B cell (primary cell): ENCODE data around the gene HAS3. TPM values are rescaled to one million over a fixed set of nuclear protein-coding genes. Genes with fewer than 3 reads are reported as not detected.

Experiments
- ATAC-seq: fragments of 200-7000 bp; cut with Tn5 transposase; one replicate; pipeline ENCODE4 v1.10.0; 2021; ENCODE audit warnings: low read depth, mild to moderate bottlenecking, moderate number of reproducible peaks, moderate library complexity
- CTCF ChIA-PET: fragments of 350-600 bp; sonication (Branson Sonifier 250); formaldehyde crosslinking; loops from one replicate; lab custom pipeline; 2021; ENCODE audit warnings: antibody characterized with exemption, inconsistent platforms; lab: Charles Lee
- POLR2A ChIA-PET: fragments of 350-600 bp; sonication (Branson Sonifier 250); formaldehyde crosslinking; loops from one replicate; lab custom pipeline; 2021; ENCODE audit warnings: antibody characterized with exemption; lab: Charles Lee
- DNase-seq: peaks from one replicate; pipeline ENCODE4 v3.0.0; 2013
- H2AFZ ChIP-seq: 2 replicates; pipeline ENCODE4 v1.6.1; 2012; ENCODE audit warnings: mild to moderate bottlenecking, low read depth, low read length; ENCODE audit not compliant: insufficient read depth, poor library complexity, severe bottlenecking
- H3K27ac ChIP-seq, 2 donors: 1 replicate in 1 of 2; 2 replicates in 1 of 2; pipeline ENCODE4 v1.5.1; 2012 to 2013; ENCODE audit warnings: low read length in 2 of 2, mild to moderate bottlenecking in 2 of 2, moderate library complexity in 1 of 2
- H3K27me3 ChIP-seq, 4 experiments: fragments of 200-600 bp in 1 of 4; sonication (generic) in 1 of 4; replicated peaks in 1 of 4; 1 replicate in 2 of 4; 2 replicates in 2 of 4; pipeline versions ENCODE4 v1.6.1 to v1.7.0; 2013 to 2016; ENCODE audit warnings: low read length in 3 of 4, mild to moderate bottlenecking in 2 of 4, mixed read lengths in 1 of 4, moderate library complexity in 1 of 4; ENCODE audit not compliant: insufficient read depth in 4 of 4, control insufficient read depth in 3 of 4; ENCODE audit errors: control extremely low read depth in 1 of 4
- H3K36me3 ChIP-seq, 2 experiments: replicated peaks in 1 of 2; 1 replicate in 1 of 2; 2 replicates in 1 of 2; pipeline versions ENCODE4 v1.6.1 to v1.7.1; 2013; ENCODE audit warnings: low read length in 1 of 2; ENCODE audit not compliant: insufficient read depth in 2 of 2, control insufficient read depth in 1 of 2; ENCODE audit errors: control extremely low read depth in 1 of 2, extremely low read depth in 1 of 2
- H3K4me1 ChIP-seq, 2 donors: fragments of 200-600 bp in 1 of 2; sonication (generic) in 1 of 2; 1 replicate in 1 of 2; 2 replicates in 1 of 2; pipeline versions ENCODE4 v1.5.1 to v1.6.1; 2013 to 2017; ENCODE audit warnings: low read length in 2 of 2; ENCODE audit not compliant: control insufficient read depth in 2 of 2, insufficient read depth in 2 of 2
- H3K4me2 ChIP-seq: replicated peaks from 2 replicates; pipeline ENCODE3; 2012; ENCODE audit warnings: mild to moderate bottlenecking, low read depth, low read length; ENCODE audit not compliant: poor library complexity, severe bottlenecking
- H3K4me3 ChIP-seq, 5 experiments: fragments of 200-600 bp in 1 of 5; sonication (generic) in 1 of 5; 1 replicate in 3 of 5; 2 replicates in 2 of 5; pipeline versions ENCODE4 v1.5.1 to v1.7.0; 2011 to 2016; ENCODE audit warnings: low read length in 4 of 5, mild to moderate bottlenecking in 4 of 5, low read depth in 2 of 5, control low read depth in 1 of 5, moderate library complexity in 1 of 5; ENCODE audit not compliant: insufficient read depth in 1 of 5; ENCODE audit errors: control extremely low read depth in 1 of 5, extremely low read depth in 1 of 5
- H3K79me2 ChIP-seq: fragments of 200-600 bp; sonication (generic); one replicate; pipeline ENCODE4 v1.6.0; 2016; ENCODE audit warnings: low read length; ENCODE audit not compliant: control insufficient read depth, insufficient read depth
- H3K9ac ChIP-seq: fragments of 200-600 bp; sonication (generic); 2 replicates; pipeline ENCODE4 v1.6.1; 2017; ENCODE audit warnings: mild to moderate bottlenecking, low read length, moderate library complexity
- H3K9me3 ChIP-seq, 3 donors: one replicate each; pipeline versions ENCODE4 v1.6.1 to v1.7.1; 2013; ENCODE audit warnings: low read length in 2 of 3; ENCODE audit not compliant: control insufficient read depth in 2 of 3, insufficient read depth in 1 of 3; ENCODE audit errors: control extremely low read depth in 1 of 3
- H4K20me1 ChIP-seq: 2 replicates; pipeline ENCODE4 v1.6.0; 2012; ENCODE audit warnings: mild to moderate bottlenecking, low read length; ENCODE audit not compliant: insufficient read depth, control insufficient read depth, poor library complexity, severe bottlenecking
- H3K27ac Mint-ChIP-seq: one replicate; pipeline ENCODE4 v1.8.0; 2021; ENCODE audit warnings: mixed read lengths
- H3K27me3 Mint-ChIP-seq: one replicate; pipeline ENCODE4 v1.8.0; 2021; ENCODE audit warnings: mixed read lengths
- H3K4me1 Mint-ChIP-seq: one replicate; pipeline ENCODE4 v1.8.0; 2021; ENCODE audit warnings: mixed read lengths
- H3K4me3 Mint-ChIP-seq: one replicate; pipeline ENCODE4 v1.8.0; 2021; ENCODE audit warnings: mixed read lengths
- H3K9me3 Mint-ChIP-seq: one replicate; pipeline ENCODE4 v1.8.0; 2022; ENCODE audit warnings: mixed read lengths; ENCODE audit not compliant: insufficient read depth
- CTCF ChIP-seq: fragments of 200-600 bp; IDR thresholded peaks from one replicate; pipeline ENCODE4 v1.8.0; 2022; ENCODE audit warnings: antibody characterized with exemption, mild to moderate bottlenecking
- EZH2 ChIP-seq: IDR thresholded peaks from 2 replicates; pipeline ENCODE4 v1.6.1; 2012; ENCODE audit warnings: borderline replicate concordance, low read depth, mild to moderate bottlenecking, moderate library complexity, low read length; ENCODE audit not compliant: insufficient read depth, poor library complexity, severe bottlenecking
- WGBS: methylation state at CpG from one replicate; pipeline ENCODE4 v1.1.5; 2013; ENCODE audit warnings: missing lambda C conversion rate; ENCODE audit not compliant: insufficient coverage; 5-methylcytosine and 5-hydroxymethylcytosine counted together
- intact Hi-C: fragments of 100-400 bp; cut with micrococcal nuclease; formaldehyde crosslinking; loops from one replicate; pipeline ENCODE4 v1.10.0; 2022
- polyA plus RNA-seq: library from polyadenylated mRNA; depleted of rRNA; stranded (reverse); fragments of >200 nt; gene quantifications from 2 replicates; pipeline ENCODE4 v1.2.3, GENCODE V29; 2012
- total RNA-seq, 2 donors: library from RNA; stranded (reverse); fragments of 120-200 nt in 1 of 2; gene quantifications; 1 replicate in 1 of 2; 2 replicates in 1 of 2; pipeline versions ENCODE4 v1.2.3 to v1.2.4, GENCODE V29; 2013 to 2022

HAS3 gene
- total and polyA plus RNA-seq, 2 donors (not counting 1 experiment from before 2014, with no cell fraction given) = 1.4 to 2.6 TPM

GRCh38 chr16:69133373-69133954 is 28.0 kb downstream of the HAS3 start:
- peak overlapping the region; percentile 87 for H3K9ac ChIP-seq
- peaks cover 91% of the 10 kb centered on the region for H3K79me2 ChIP-seq
- intact Hi-C loops = loop anchor here (10.0 kb wide), 1 partner anchor 1469 kb away; the partner anchor contains the start of genes ACD, C16orf86, ENKD1 and PARD6A
- CTCF ChIA-PET = interaction anchor here (0.9 to 4.8 kb wide), 6 partner anchors 10 to 612 kb away, joined by 3 to 29 read pairs (median 6); no protein-coding TSS in a partner anchor
- ATAC-seq (no peak), DNase-seq (no peak)
- no peaks in the 10 kb centered on the region for H3K27me3 ChIP-seq
- peaks cover 33% of the 10 kb centered on the region for H4K20me1 ChIP-seq
- Mint-ChIP-seq H3K4me1 (peaks cover 38% of the 10 kb centered on the region), H3K4me3 (peak overlapping the region; percentile 95), H3K27me3 (no peaks in the 10 kb centered on the region), H3K9me3 (no peaks in the 10 kb centered on the region), H3K27ac (peak overlapping the region; percentile 91)
- peak overlapping the region in 4 of 5 experiments; percentile 87 to 96 (median 92) for H3K4me3 ChIP-seq
- H3K9me3 ChIP-seq = no peaks in the 10 kb centered on the region
- peak overlapping the region; percentile 95 for H3K4me2 ChIP-seq
- H3K4me1 ChIP-seq = peaks cover 16 to 19% of the 10 kb centered on the region in 2 donors
- TF ChIP-seq EZH2 (no peak), CTCF (no peak)
- POLR2A ChIA-PET = interaction anchor here (1.6 kb wide), 1 partner anchor 53 kb away, joined by 6 read pairs; the partner anchor contains the start of gene SNTB2
- peaks cover under 1 to 20% of the 10 kb centered on the region in 2 experiments for H3K36me3 ChIP-seq
- peak overlapping the region; percentile 92 for H2AFZ ChIP-seq
- WGBS = no CpG with 5 or more reads among the region's 5 CpGs
- H3K27ac ChIP-seq = peak overlapping the region; percentile 66 to 90

GRCh38 chr16:69138608-69139007 is 33.2 kb downstream of the HAS3 start:
- TF ChIP-seq CTCF (no peak), EZH2 (no peak)
- H3K4me1 Mint-ChIP-seq = peaks cover 9% of the 10 kb centered on the region
- no peak overlapping the region for H3K4me3 ChIP-seq
- CTCF ChIA-PET = no interaction called here
- ATAC-seq (no peak), DNase-seq (no peak)
- H3K27me3 ChIP-seq = no peaks in the 10 kb centered on the region
- H3K4me2 ChIP-seq = no peak overlapping the region
- no peak overlapping the region for H3K27ac Mint-ChIP-seq
- H3K4me3 Mint-ChIP-seq = no peak overlapping the region
- POLR2A ChIA-PET = interaction anchor here (0.6 kb wide), 1 partner anchor 14 kb away, joined by 4 read pairs; no protein-coding TSS in a partner anchor
- H4K20me1 ChIP-seq = peaks cover 16% of the 10 kb centered on the region
- no peaks in the 10 kb centered on the region for H3K27me3 Mint-ChIP-seq
- H3K9me3 Mint-ChIP-seq = no peaks in the 10 kb centered on the region
- intact Hi-C loops = loop anchor here (10.0 kb wide), 1 partner anchor 1474 kb away; the partner anchor contains the start of genes ACD, C16orf86, ENKD1 and PARD6A
- H3K36me3 ChIP-seq = peaks cover 5 to 61% of the 10 kb centered on the region in 2 experiments
- no peak overlapping the region for H3K9ac ChIP-seq
- no peak overlapping the region for H2AFZ ChIP-seq
- H3K4me1 ChIP-seq = peaks cover 0 to 2% of the 10 kb centered on the region in 2 donors
- no peak overlapping the region for H3K27ac ChIP-seq
- WGBS = 100% methylated on average over 1 of the region's 2 CpGs
- H3K9me3 ChIP-seq = no peaks in the 10 kb centered on the region
- peaks cover 61% of the 10 kb centered on the region for H3K79me2 ChIP-seq
